SK-N-SH (cell line): Measurements from ENCODE around the gene USP27X. TPM values are rescaled to one million over a fixed set of nuclear protein-coding genes. Genes with fewer than 3 reads are reported as not detected.

Experiments used
- CTCF ChIA-PET: fragments of 300-600, 350-600 bp; formaldehyde crosslinking; extraction: SDS; loops from one replicate; lab custom pipeline; 2021; lab: Yijun Ruan, JAX
- POLR2A ChIA-PET: fragments of 350-600 bp; sonication (Branson Sonifier 250); formaldehyde crosslinking; extraction: SDS; loops from one replicate; lab custom pipeline; 2020; ENCODE audit warnings: antibody characterized with exemption, inconsistent platforms; lab: Yijun Ruan, JAX
- DNase-seq: peaks from one replicate; pipeline ENCODE4 v3.0.0; 2012
- H2AFZ ChIP-seq: fragments of 200-600 bp; sonication (generic); 2 replicates; pipeline ENCODE4 v1.8.1; 2016; ENCODE audit warnings: antibody characterized with exemption, mild to moderate bottlenecking, low read depth
- H3F3A ChIP-seq: fragments of 200-600 bp; sonication (generic); replicated peaks from 2 replicates; pipeline ENCODE3; 2016; ENCODE audit warnings: antibody characterized with exemption, mild to moderate bottlenecking; ENCODE audit not compliant: insufficient read depth
- H3K27ac ChIP-seq, 2 experiments: fragments of 200-500 bp in 1 of 2; fragments of 200-600 bp in 1 of 2; sonication (Bioruptor generic) in 1 of 2; sonication (generic), shearing (Covaris generic) in 1 of 2; 2 replicates each; pipeline versions ENCODE4 v1.5.1 to v1.6.1; 2014 to 2016; ENCODE audit warnings: low read depth in 2 of 2, inconsistent platforms in 1 of 2, low read length in 1 of 2, mild to moderate bottlenecking in 1 of 2, mixed read lengths in 1 of 2
- H3K27me3 ChIP-seq: fragments of 200-600 bp; sonication (generic), shearing (Covaris generic); 2 replicates; pipeline ENCODE4 v1.6.1; 2016; ENCODE audit warnings: mixed run types; ENCODE audit not compliant: insufficient read depth
- H3K36me3 ChIP-seq, 2 experiments: fragments of 200-500 bp in 1 of 2; fragments of 200-600 bp in 1 of 2; sonication (Bioruptor generic) in 1 of 2; sonication (generic) in 1 of 2; replicated peaks in 1 of 2; 2 replicates each; pipeline versions ENCODE3 to v1.5.1; 2014 to 2016; ENCODE audit warnings: low read length in 1 of 2, mild to moderate bottlenecking in 1 of 2; ENCODE audit not compliant: insufficient read depth in 2 of 2, control insufficient read depth in 1 of 2
- H3K4me1 ChIP-seq, 2 experiments: fragments of 200-500 bp in 1 of 2; fragments of 200-600 bp in 1 of 2; sonication (Bioruptor generic) in 1 of 2; sonication (generic), shearing (Covaris generic) in 1 of 2; 2 replicates each; pipeline versions ENCODE4 v1.5.1 to v1.6.1; 2014 to 2016; ENCODE audit warnings: low read depth in 1 of 2, low read length in 1 of 2, mixed run types in 1 of 2; ENCODE audit not compliant: insufficient read depth in 2 of 2, control insufficient read depth in 1 of 2
- H3K4me2 ChIP-seq: fragments of 200-600 bp; sonication (generic), shearing (Covaris generic); 2 replicates; pipeline ENCODE4 v1.6.1; 2017; ENCODE audit warnings: mixed run types
- H3K4me3 ChIP-seq, 2 experiments: fragments of 200-500 bp in 1 of 2; fragments of 200-600 bp in 1 of 2; sonication (Bioruptor generic) in 1 of 2; sonication (generic), shearing (Covaris generic) in 1 of 2; 2 replicates each; pipeline versions ENCODE4 v1.5.1 to v1.8.1; 2014 to 2016; ENCODE audit warnings: low read depth in 2 of 2, inconsistent platforms in 1 of 2, low read length in 1 of 2, mild to moderate bottlenecking in 1 of 2, mixed read lengths in 1 of 2, moderate library complexity in 1 of 2
- H3K79me2 ChIP-seq: fragments of 200-600 bp; sonication (generic); 2 replicates; pipeline ENCODE4 v1.8.1; 2017; ENCODE audit warnings: mild to moderate bottlenecking; ENCODE audit not compliant: insufficient read depth
- H3K9ac ChIP-seq: fragments of 200-600 bp; sonication (generic); 2 replicates; pipeline ENCODE4 v1.6.1; 2017; ENCODE audit warnings: mixed run types
- H3K9me2 ChIP-seq: fragments of 200-600 bp; sonication (generic); 2 replicates; pipeline ENCODE4 v1.6.1; 2017; ENCODE audit warnings: mixed run types
- H3K9me3 ChIP-seq: fragments of 200-600 bp; sonication (generic); 2 replicates; pipeline ENCODE4 v1.6.1; 2017; ENCODE audit warnings: mixed run types, mild to moderate bottlenecking, moderate library complexity
- H4K20me1 ChIP-seq: fragments of 200-600 bp; sonication (generic); 2 replicates; pipeline ENCODE4 v1.6.1; 2017; ENCODE audit warnings: mild to moderate bottlenecking, mixed run types; ENCODE audit not compliant: insufficient read depth
- CHD2 ChIP-seq: fragments of 150-350 bp; IDR thresholded peaks from 2 replicates; pipeline ENCODE4 v1.6.1; 2018; ENCODE audit warnings: low read length; ENCODE audit not compliant: partially characterized antibody
- ELF1 ChIP-seq: IDR thresholded peaks from 2 replicates; pipeline ENCODE4 v1.4.0; 2012
- EP300 ChIP-seq, 2 experiments: IDR thresholded peaks; 2 replicates each; pipeline versions ENCODE4 v1.4.0 to v1.6.1; 2012; ENCODE audit warnings: borderline replicate concordance in 1 of 2, low read depth in 1 of 2, low read length in 1 of 2
- EZH2phosphoT487 ChIP-seq: fragments of 200-600 bp; sonication (generic); IDR thresholded peaks from 2 replicates; pipeline ENCODE4 v1.6.1; 2017; ENCODE audit warnings: low read depth, mixed run types, mild to moderate bottlenecking, antibody characterized with exemption, moderate library complexity, borderline replicate concordance
- GATA2 ChIP-seq: sonication (generic); formaldehyde crosslinking; IDR thresholded peaks from 2 replicates; pipeline ENCODE4 v1.5.0; 2020; ENCODE audit warnings: mild to moderate bottlenecking, missing genetic modification reagents
- JUND ChIP-seq: IDR thresholded peaks from 2 replicates; pipeline ENCODE4 v1.4.0; 2012
- MXI1 ChIP-seq: IDR thresholded peaks from 2 replicates; pipeline ENCODE4 v1.6.1; 2012; ENCODE audit warnings: mild to moderate bottlenecking, low read depth, low read length, improper control_type of control experiment
- NFIC ChIP-seq: IDR thresholded peaks from 2 replicates; pipeline ENCODE4 v1.4.0; 2012; ENCODE audit warnings: borderline replicate concordance
- NRF1 ChIP-seq: IDR thresholded peaks from 2 replicates; pipeline ENCODE4 v1.6.1; 2012; ENCODE audit warnings: low read depth, mild to moderate bottlenecking, low read length
- RXRA ChIP-seq: IDR thresholded peaks from 2 replicates; pipeline ENCODE4 v1.4.0; 2012; ENCODE audit warnings: low read depth, mild to moderate bottlenecking, borderline replicate concordance
- SIN3A ChIP-seq: IDR thresholded peaks from 2 replicates; pipeline ENCODE4 v1.6.1; 2012; ENCODE audit warnings: low read depth, mild to moderate bottlenecking, low read length, moderate library complexity, borderline replicate concordance
- TAF1 ChIP-seq: IDR thresholded peaks from 2 replicates; pipeline ENCODE4 v1.6.1; 2012; ENCODE audit warnings: low read depth, mild to moderate bottlenecking, low read length, moderate library complexity, borderline replicate concordance
- TEAD4 ChIP-seq: IDR thresholded peaks from 2 replicates; pipeline ENCODE4 v1.4.0; 2012; ENCODE audit warnings: mild to moderate bottlenecking, borderline replicate concordance; ENCODE audit not compliant: insufficient read depth
- USF2 ChIP-seq: fragments of 150-350 bp; IDR thresholded peaks from 2 replicates; pipeline ENCODE4 v1.6.1; 2017; ENCODE audit warnings: antibody characterized with exemption, low read length, low read depth, borderline replicate concordance
- ZBTB33 ChIP-seq: IDR thresholded peaks from 2 replicates; pipeline ENCODE4 v1.4.0; 2012; ENCODE audit warnings: low read depth, borderline replicate concordance
- WGBS: methylation state at CpG from one replicate; pipeline ENCODE4 v1.1.6; 2017; ENCODE audit warnings: low lambda C conversion rate; 5-methylcytosine and 5-hydroxymethylcytosine counted together
- polyA plus RNA-seq, 3 experiments: library from polyadenylated mRNA; depleted of rRNA; stranded (reverse); fragments of >200 nt; gene quantifications; 2 replicates each; pipeline ENCODE4 v1.2.3, GENCODE V29; 2012
- TF ChIP-seq, protein P1 (sequence below): IDR thresholded peaks from 2 replicates; pipeline ENCODE4 v1.4.0; 2012; ENCODE audit warnings: low read depth
- TF ChIP-seq, protein P2 (sequence below): IDR thresholded peaks from 2 replicates; pipeline ENCODE4 v1.4.0; 2012; ENCODE audit warnings: low read depth, borderline replicate concordance

USP27X gene
- polyA plus RNA-seq, 1 of the 3 experiments (the other 2 are of a cell fraction): 1.9 TPM

DNA sequence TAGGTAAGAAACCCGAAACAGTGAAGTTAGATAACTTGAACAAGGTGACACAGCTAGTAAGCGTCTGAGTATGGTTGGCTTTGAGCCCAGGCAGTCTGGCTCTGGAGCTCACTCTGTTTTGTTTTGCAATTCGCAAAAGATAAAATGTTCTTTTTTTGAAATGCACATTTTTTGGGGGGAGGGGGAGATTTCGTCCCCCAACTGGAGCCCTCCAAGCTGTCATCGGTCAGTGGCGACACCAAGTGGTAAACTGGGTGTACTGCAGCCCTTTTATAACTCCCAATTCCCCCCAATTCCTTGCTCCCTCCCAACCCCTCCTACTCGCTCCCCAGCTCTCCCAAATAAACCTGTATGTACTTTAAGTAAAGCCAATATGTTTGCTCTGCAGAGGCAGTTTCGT lies 40.3 kb downstream of the USP27X start (continued):
- TF ChIP-seq GATA2 (CRISPR knock-in tag): no peak
- TF ChIP-seq USF2: no peak

- Histone ChIP-seq H3K4me2 (no peak overlapping the region), H3K27me3 (no peaks in the 10 kb centered on the region), H4K20me1 (no peaks in the 10 kb centered on the region), H2AFZ (peak overlapping the region; percentile 65; the same call in 1 of the 2 replicates), H3K36me3 (no peaks in the 10 kb centered on the region), H3K4me1 (peaks cover 0 to 2% of the 10 kb centered on the region in 2 experiments; a peak in 1 of 4 replicates), H3K27ac (no peak overlapping the region), H3K4me3 (no peak overlapping the region), H3F3A (no peaks in the 10 kb centered on the region), H3K9me2 (no peaks in the 10 kb centered on the region), H3K79me2 (no peaks in the 10 kb centered on the region), H3K9ac (no peak overlapping the region), H3K9me3 (no peaks in the 10 kb centered on the region)
- no peak for TF ChIP-seq NRF1
- no peak for TF ChIP-seq ZBTB33
- TF ChIP-seq EZH2phosphoT487: no peak
- TF ChIP-seq, protein P1, sequence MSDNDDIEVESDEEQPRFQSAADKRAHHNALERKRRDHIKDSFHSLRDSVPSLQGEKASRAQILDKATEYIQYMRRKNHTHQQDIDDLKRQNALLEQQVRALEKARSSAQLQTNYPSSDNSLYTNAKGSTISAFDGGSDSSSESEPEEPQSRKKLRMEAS: no peak
- TF ChIP-seq RXRA: no peak
- no peak for TF ChIP-seq MXI1
- no peak for TF ChIP-seq TEAD4
- TF ChIP-seq, protein P2, sequence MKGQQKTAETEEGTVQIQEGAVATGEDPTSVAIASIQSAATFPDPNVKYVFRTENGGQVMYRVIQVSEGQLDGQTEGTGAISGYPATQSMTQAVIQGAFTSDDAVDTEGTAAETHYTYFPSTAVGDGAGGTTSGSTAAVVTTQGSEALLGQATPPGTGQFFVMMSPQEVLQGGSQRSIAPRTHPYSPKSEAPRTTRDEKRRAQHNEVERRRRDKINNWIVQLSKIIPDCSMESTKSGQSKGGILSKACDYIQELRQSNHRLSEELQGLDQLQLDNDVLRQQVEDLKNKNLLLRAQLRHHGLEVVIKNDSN: no peak
- no peak for TF ChIP-seq TAF1
- no peak for TF ChIP-seq JUND
- TF ChIP-seq NFIC: no peak
- no peak for TF ChIP-seq SIN3A
- no peak for TF ChIP-seq CHD2
- TF ChIP-seq ELF1: no peak
- TF ChIP-seq EP300 (IDR thresholded peaks at IDR 0.05; ENCODE audit: borderline replicate concordance in 1 of 2, low read depth in 1 of 2, low read length in 1 of 2): no peak
- 67% methylated on average over 2 of the region's 2 CpGs for WGBS
- POLR2A ChIA-PET: no interaction called here
- no peak for DNase-seq
- CTCF ChIA-PET: interaction anchor here (0.6 to 4.7 kb wide), 9 partner anchors 15 to 179 kb away, joined by 3 to 18 read pairs (median 5); no protein-coding TSS in a partner anchor
Observed at GRCh38 chrX:49921109-49921508, 41.8 kb downstream of the USP27X start.
